ENCODE data around the gene MBD3. TPM values are rescaled to one million over a fixed set of nuclear protein-coding genes. Genes with fewer than 3 reads are reported as not detected.

The MBD3 gene
- total RNA-seq, 1 donor from 2014 or later = 133 TPM

DNA sequence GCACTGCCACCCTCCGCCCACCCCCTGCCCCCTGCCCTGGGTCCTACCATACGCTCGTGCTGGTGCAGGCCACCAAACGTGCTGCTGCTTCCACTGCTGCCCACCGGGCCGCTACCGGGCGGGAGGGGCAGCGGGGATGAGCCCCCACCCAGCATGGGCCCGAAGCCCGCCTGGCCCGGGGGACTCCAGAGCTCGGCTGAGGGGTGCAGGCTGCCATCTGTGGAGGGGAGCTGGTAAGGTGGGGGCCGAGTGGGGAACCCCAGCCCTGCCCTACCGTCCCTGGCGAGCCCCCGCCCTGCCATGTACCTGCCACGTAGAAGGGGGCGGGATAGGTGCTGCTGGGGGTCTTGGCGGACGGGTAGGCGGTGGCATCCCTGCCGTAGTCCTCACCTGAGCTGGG, 29.3 kb upstream of the MBD3 start:
- H3K36me3 Mint-ChIP-seq (ENCODE audit: insufficient read depth) = peaks cover 20% of the 10 kb centered on the region
- no peaks in the 10 kb centered on the region for H3K27me3 Mint-ChIP-seq
- H3K4me3 Mint-ChIP-seq (ENCODE audit: low read depth) = no peak overlapping the region
- no peak overlapping the region for H3K27ac Mint-ChIP-seq
- TF ChIP-seq, protein P1, sequence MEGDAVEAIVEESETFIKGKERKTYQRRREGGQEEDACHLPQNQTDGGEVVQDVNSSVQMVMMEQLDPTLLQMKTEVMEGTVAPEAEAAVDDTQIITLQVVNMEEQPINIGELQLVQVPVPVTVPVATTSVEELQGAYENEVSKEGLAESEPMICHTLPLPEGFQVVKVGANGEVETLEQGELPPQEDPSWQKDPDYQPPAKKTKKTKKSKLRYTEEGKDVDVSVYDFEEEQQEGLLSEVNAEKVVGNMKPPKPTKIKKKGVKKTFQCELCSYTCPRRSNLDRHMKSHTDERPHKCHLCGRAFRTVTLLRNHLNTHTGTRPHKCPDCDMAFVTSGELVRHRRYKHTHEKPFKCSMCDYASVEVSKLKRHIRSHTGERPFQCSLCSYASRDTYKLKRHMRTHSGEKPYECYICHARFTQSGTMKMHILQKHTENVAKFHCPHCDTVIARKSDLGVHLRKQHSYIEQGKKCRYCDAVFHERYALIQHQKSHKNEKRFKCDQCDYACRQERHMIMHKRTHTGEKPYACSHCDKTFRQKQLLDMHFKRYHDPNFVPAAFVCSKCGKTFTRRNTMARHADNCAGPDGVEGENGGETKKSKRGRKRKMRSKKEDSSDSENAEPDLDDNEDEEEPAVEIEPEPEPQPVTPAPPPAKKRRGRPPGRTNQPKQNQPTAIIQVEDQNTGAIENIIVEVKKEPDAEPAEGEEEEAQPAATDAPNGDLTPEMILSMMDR (IDR thresholded peaks at IDR 0.05; ENCODE audit: unreplicated experiment) = no peak
- H3K4me1 Mint-ChIP-seq (ENCODE audit: low read depth) = no peaks in the 10 kb centered on the region
- DNase-seq (ENCODE audit: low spot score, unreplicated experiment) = no peak
- H3K9me3 Mint-ChIP-seq (ENCODE audit: low read depth) = no peaks in the 10 kb centered on the region

DNA sequence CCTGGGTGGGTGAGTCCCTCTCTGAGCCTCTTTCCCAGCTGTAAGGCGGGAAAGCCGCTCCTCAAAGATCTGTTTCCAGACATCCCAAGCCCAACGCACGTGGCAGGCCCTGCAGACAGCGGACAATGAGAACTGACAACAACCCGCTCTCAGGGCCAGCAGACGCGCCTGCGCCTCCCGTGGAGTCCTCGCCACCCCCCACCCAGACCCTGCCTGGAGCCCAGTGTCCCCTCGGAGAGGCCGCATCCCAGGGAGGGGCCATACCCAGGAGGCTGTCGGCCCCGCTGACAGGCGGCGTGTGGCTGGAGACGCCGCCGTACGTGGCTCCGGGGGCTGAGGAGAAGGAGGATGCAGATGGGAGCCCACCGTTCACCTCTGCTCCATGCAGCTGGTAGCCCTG, 28.9 kb upstream of the MBD3 start:
- H3K36me3 Mint-ChIP-seq (ENCODE audit: insufficient read depth) = peaks cover 22% of the 10 kb centered on the region
- H3K27me3 Mint-ChIP-seq = no peaks in the 10 kb centered on the region
- TF ChIP-seq, protein P1 (IDR thresholded peaks at IDR 0.05; ENCODE audit: unreplicated experiment) = no peak
- DNase-seq (ENCODE audit: low spot score, unreplicated experiment) = no peak
- no peak overlapping the region for H3K27ac Mint-ChIP-seq
- H3K4me1 Mint-ChIP-seq (ENCODE audit: low read depth) = no peaks in the 10 kb centered on the region
- H3K9me3 Mint-ChIP-seq (ENCODE audit: low read depth) = no peaks in the 10 kb centered on the region
- no peak overlapping the region for H3K4me3 Mint-ChIP-seq (ENCODE audit: low read depth)

DNA sequence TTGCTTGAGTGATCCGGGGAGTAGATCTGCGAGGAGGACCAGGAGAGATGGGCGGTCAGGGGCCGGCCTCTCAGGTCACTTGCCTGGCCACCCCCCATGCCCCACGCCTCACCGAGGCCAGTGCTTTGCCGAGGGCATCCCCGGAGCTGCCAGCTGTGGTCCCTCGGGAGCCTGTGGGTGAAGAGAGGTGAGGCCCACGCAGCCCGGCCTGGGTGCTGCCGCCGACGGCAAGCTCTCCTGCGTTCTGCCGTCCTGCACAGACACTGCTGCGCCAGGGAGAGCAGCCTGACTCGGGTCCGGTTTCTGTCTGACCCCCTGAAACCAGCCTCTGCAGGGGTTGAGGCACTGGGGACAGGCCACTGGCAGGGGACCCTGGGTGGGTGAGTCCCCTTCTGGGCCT, 28.4 kb upstream of the MBD3 start:
- no peak for DNase-seq (ENCODE audit: low spot score, unreplicated experiment)
- no peaks in the 10 kb centered on the region for H3K4me1 Mint-ChIP-seq (ENCODE audit: low read depth)
- H3K4me3 Mint-ChIP-seq (ENCODE audit: low read depth) = no peak overlapping the region
- H3K27ac Mint-ChIP-seq = no peak overlapping the region
- no peaks in the 10 kb centered on the region for H3K27me3 Mint-ChIP-seq
- H3K36me3 Mint-ChIP-seq (ENCODE audit: insufficient read depth) = peaks cover 24% of the 10 kb centered on the region
- no peaks in the 10 kb centered on the region for H3K9me3 Mint-ChIP-seq (ENCODE audit: low read depth)
- TF ChIP-seq, protein P1 (IDR thresholded peaks at IDR 0.05; ENCODE audit: unreplicated experiment) = no peak

DNA sequence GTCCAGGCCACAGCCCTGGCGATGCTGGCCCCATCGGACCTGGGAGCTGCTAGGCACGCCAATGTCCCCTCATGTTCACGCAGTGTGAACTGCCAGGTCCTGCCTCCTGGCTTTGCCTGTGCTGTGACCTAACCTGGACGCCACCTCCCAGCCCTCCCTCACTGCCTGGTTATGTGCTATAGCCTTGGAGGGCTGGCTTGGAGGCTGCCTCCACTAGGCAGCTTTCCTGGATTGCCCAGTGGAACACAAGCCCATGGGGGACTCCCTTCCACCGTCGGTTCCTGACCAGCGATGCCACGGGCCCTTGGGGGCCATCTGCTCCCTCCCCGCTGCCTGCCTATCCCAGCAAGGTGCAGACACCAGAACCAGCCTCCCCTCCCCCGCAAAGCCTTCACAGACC, 27.8 kb upstream of the MBD3 start:
- DNase-seq (ENCODE audit: low spot score, unreplicated experiment) = no peak
- H3K36me3 Mint-ChIP-seq (ENCODE audit: insufficient read depth) = peaks cover 26% of the 10 kb centered on the region
- no peaks in the 10 kb centered on the region for H3K27me3 Mint-ChIP-seq
- TF ChIP-seq, protein P1 (IDR thresholded peaks at IDR 0.05; ENCODE audit: unreplicated experiment) = no peak
- no peak overlapping the region for H3K4me3 Mint-ChIP-seq (ENCODE audit: low read depth)
- H3K27ac Mint-ChIP-seq = no peak overlapping the region
- H3K9me3 Mint-ChIP-seq (ENCODE audit: low read depth) = no peaks in the 10 kb centered on the region
- no peaks in the 10 kb centered on the region for H3K4me1 Mint-ChIP-seq (ENCODE audit: low read depth)

DNA sequence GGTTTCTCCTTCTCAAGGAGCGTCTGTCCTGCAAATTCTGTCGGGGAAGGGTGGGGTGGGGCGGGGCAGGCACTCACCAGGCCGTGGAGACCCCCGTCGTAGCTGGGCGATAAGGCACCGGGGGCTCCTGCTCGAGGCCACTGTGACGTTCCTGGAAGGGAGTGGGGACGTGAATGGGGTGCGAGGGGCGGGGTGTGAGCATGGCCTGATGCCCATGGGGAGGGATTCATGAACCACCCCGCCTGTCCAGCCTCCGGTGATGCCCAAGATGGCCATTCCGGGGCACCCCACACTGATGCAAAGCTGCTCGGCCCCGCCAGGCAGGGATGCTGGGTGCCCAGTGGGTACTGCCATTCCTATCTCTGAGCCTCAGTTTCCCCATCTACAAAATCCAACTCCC, 27.0 kb upstream of the MBD3 start:
- TF ChIP-seq, protein P1 (IDR thresholded peaks at IDR 0.05; ENCODE audit: unreplicated experiment) = no peak
- Mint-ChIP-seq H3K36me3 (ENCODE audit: insufficient read depth) (peaks cover 28% of the 10 kb centered on the region), H3K4me3 (ENCODE audit: low read depth) (no peak overlapping the region), H3K27me3 (no peaks in the 10 kb centered on the region), H3K9me3 (ENCODE audit: low read depth) (no peaks in the 10 kb centered on the region), H3K4me1 (ENCODE audit: low read depth) (no peaks in the 10 kb centered on the region), H3K27ac (no peak overlapping the region)
- no peak for DNase-seq (ENCODE audit: low spot score, unreplicated experiment)
